ENCODE results near the gene SFXN2. TPM values are rescaled to one million over a fixed set of nuclear protein-coding genes. Genes with fewer than 3 reads are reported as not detected.

The SFXN2 gene
- total and polyA plus RNA-seq, 2 experiments from 2014 or later, result 5.7 to 6.2 TPM

- no peaks in the 10 kb centered on the region; the same call in 1 of the 2 replicates for H4K20me1 ChIP-seq (replicated peaks; ENCODE audit: insufficient read depth)
- no peaks in the 10 kb centered on the region for H3F3A ChIP-seq (replicated peaks; ENCODE audit: low read depth)
- Mint-ChIP-seq H3K4me3 (no peak overlapping the region), H3K9me3 (no peaks in the 10 kb centered on the region), H3K4me1 (peaks cover 62% of the 10 kb centered on the region), H3K27me3 (ENCODE audit: insufficient read depth, low read depth, poor library complexity) (peaks cover 8% of the 10 kb centered on the region), H3K27ac (no peak overlapping the region), H3K36me3 (ENCODE audit: low read depth) (peaks cover 2% of the 10 kb centered on the region; the same call in 1 of the 3 replicates)
- peaks cover 63% of the 10 kb centered on the region for H3K4me1 ChIP-seq (ENCODE audit: insufficient read depth)
- peaks cover 9% of the 10 kb centered on the region for H3K79me2 ChIP-seq (replicated peaks; ENCODE audit: insufficient read depth)
- DNase-seq (ENCODE audit: low spot score), result no peak
- no peaks in the 10 kb centered on the region for H3K9me2 ChIP-seq (ENCODE audit: insufficient read depth)
- H2AFZ ChIP-seq, result no peak overlapping the region
- H3K27me3 ChIP-seq (ENCODE audit: insufficient read depth), result no peaks in the 10 kb centered on the region
- no peaks in the 10 kb centered on the region for H3K36me3 ChIP-seq (ENCODE audit: insufficient read depth)
- H3K4me2 ChIP-seq, result peak overlapping the region; percentile 24; the same call in 1 of the 2 replicates
- no peak overlapping the region for H3K4me3 ChIP-seq
- no peak overlapping the region for H3K27ac ChIP-seq (ENCODE audit: low read depth)
- ATAC-seq, result no peak
- TF ChIP-seq POLR2AphosphoS5 (IDR thresholded peaks at IDR 0.05; ENCODE audit: low read depth) (no peak), REST (IDR thresholded peaks at IDR 0.05; ENCODE audit: unreplicated experiment) (no peak), ZNF462 (CRISPR knock-in tag; IDR thresholded peaks at IDR 0.05) (no peak), NANOG (IDR thresholded peaks at IDR 0.05; ENCODE audit: borderline replicate concordance) (no peak), ETS1 (IDR thresholded peaks at IDR 0.05) (no peak), ZNF114 (CRISPR knock-in tag; IDR thresholded peaks at IDR 0.05) (no peak), EZH2 (IDR thresholded peaks at IDR 0.05; ENCODE audit: low read depth, unreplicated experiment) (no peak), JUNB (IDR thresholded peaks at IDR 0.05; ENCODE audit: unreplicated experiment) (no peak), ZNF331 (CRISPR knock-in tag; IDR thresholded peaks at IDR 0.05; ENCODE audit: low read depth) (no peak), CREB1 (CRISPR knock-in tag; IDR thresholded peaks at IDR 0.05; ENCODE audit: low read depth) (no peak), CTCF (conservative IDR thresholded peaks at IDR 0.05; ENCODE audit: low read depth in 2 of 2) (no peak), EZH2phosphoT487 (IDR thresholded peaks at IDR 0.05; ENCODE audit: unreplicated experiment) (no peak), STAT1 (IDR thresholded peaks at IDR 0.05; ENCODE audit: unreplicated experiment) (no peak)
These were observed 66.0 kb downstream of the SFXN2 start for GRCh38 chr10:102780527-102780808.

All from GM23338 (cell line).